Measurements from ENCODE around the gene TXNDC9. TPM values are rescaled to one million over a fixed set of nuclear protein-coding genes. Genes with fewer than 3 reads are reported as not detected.
"Not testable (repeated sequence)": the region's sequence is repeated elsewhere in the genome, so short reads cannot be mapped to it uniquely, and the experiment has no call there.

TXNDC9 gene
- total RNA-seq, 3 donors from 2014 or later, result 31.7 to 54.4 (median 47.0) TPM

GRCh38 chr2:99354070-99354469 is 17.9 kb upstream of the TXNDC9 start:
- Histone ChIP-seq H3K27ac (no peak overlapping the region), H3K27me3 (no peaks in the 10 kb centered on the region), H3K9me3 (no peaks in the 10 kb centered on the region), H3K4me1 (no peaks in the 10 kb centered on the region), H3K36me3 (no peaks in the 10 kb centered on the region), H3K4me3 (no peak overlapping the region)
- DNase-seq (ENCODE audit: low spot score in 2 of 2), result no peak
- TF ChIP-seq CTCF (IDR thresholded peaks at IDR 0.05) (no peak), POLR2A (IDR thresholded peaks at IDR 0.05) (no peak), POLR2AphosphoS5 (IDR thresholded peaks at IDR 0.05) (no peak)
- intact Hi-C loops (cut with DNase I; ENCODE audit: low total_unique reads), result no loop called here

GRCh38 chr2:99350194-99350593 is 14.1 kb upstream of the TXNDC9 start:
- H3K9me3 ChIP-seq, result no peaks in the 10 kb centered on the region
- no peak for DNase-seq (ENCODE audit: low spot score in 2 of 2)
- no peaks in the 10 kb centered on the region for H3K36me3 ChIP-seq
- no peaks in the 10 kb centered on the region for H3K4me1 ChIP-seq
- intact Hi-C loops (cut with DNase I; ENCODE audit: low total_unique reads), result no loop called here
- TF ChIP-seq POLR2A (IDR thresholded peaks at IDR 0.05) (no peak), POLR2AphosphoS5 (IDR thresholded peaks at IDR 0.05) (no peak), CTCF (IDR thresholded peaks at IDR 0.05) (no peak)
- H3K4me3 ChIP-seq, result no peak overlapping the region
- no peak overlapping the region for H3K27ac ChIP-seq
- H3K27me3 ChIP-seq, result no peaks in the 10 kb centered on the region

DNA sequence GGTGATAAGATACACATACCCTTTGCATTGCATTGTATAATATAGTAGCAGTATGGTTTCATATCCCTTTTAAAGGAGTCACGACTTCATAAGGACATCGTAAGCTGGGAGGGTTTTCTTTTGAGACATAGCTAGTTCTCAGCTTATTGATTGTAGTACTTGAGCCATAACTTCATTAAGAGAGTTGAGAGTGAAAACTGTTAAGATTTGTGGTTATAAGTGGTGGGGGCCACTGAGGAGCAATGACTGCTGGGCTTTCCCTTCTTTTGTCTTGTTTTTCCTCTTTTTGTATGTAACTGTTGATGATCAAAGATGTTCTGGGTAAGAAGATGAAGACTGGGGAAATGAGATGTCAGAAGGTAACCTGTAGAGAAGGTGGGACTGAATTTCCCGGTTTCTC is 12.0 kb upstream of the TXNDC9 start:
- Histone ChIP-seq H3K4me1 (no peaks in the 10 kb centered on the region), H3K9me3 (no peaks in the 10 kb centered on the region), H3K36me3 (no peaks in the 10 kb centered on the region), H3K4me3 (no peak overlapping the region), H3K27me3 (no peaks in the 10 kb centered on the region), H3K27ac (no peak overlapping the region)
- no peak for DNase-seq (ENCODE audit: low spot score in 2 of 2)
- TF ChIP-seq CTCF (IDR thresholded peaks at IDR 0.05), result no peak
- no peak for TF ChIP-seq POLR2AphosphoS5 (IDR thresholded peaks at IDR 0.05)
- no peak for TF ChIP-seq POLR2A (IDR thresholded peaks at IDR 0.05)
- intact Hi-C loops (cut with DNase I; ENCODE audit: low total_unique reads), result no loop called here

DNA sequence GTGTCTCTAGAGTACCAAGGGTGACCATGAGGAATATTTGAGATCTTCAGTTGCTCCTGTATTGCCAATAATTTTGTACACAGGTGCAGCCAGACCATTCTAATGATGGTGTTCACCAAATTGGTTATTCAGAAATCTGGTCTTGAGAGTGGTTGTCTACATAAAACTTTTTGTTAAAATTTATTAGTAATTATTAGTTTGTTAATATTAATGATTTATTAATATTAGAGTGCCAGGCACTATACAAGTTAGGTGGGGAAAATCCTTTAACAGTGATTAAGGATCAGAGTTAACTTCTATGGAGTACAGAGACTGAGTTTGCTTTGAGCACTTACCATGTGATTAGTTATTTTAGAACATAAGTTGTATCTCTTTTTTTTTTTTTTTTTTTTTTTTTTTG is 10.1 kb upstream of the TXNDC9 start:
- intact Hi-C loops (cut with DNase I; ENCODE audit: low total_unique reads), result no loop called here
- H3K27ac ChIP-seq, result no peak overlapping the region
- no peak for TF ChIP-seq CTCF (IDR thresholded peaks at IDR 0.05)
- TF ChIP-seq POLR2AphosphoS5 (IDR thresholded peaks at IDR 0.05), result no peak
- no peak for TF ChIP-seq POLR2A (IDR thresholded peaks at IDR 0.05)
- H3K36me3 ChIP-seq, result no peaks in the 10 kb centered on the region
- no peak overlapping the region for H3K4me3 ChIP-seq
- DNase-seq (ENCODE audit: low spot score in 2 of 2), result no peak
- H3K27me3 ChIP-seq, result no peaks in the 10 kb centered on the region
- no peaks in the 10 kb centered on the region for H3K4me1 ChIP-seq
- no peaks in the 10 kb centered on the region for H3K9me3 ChIP-seq

DNA sequence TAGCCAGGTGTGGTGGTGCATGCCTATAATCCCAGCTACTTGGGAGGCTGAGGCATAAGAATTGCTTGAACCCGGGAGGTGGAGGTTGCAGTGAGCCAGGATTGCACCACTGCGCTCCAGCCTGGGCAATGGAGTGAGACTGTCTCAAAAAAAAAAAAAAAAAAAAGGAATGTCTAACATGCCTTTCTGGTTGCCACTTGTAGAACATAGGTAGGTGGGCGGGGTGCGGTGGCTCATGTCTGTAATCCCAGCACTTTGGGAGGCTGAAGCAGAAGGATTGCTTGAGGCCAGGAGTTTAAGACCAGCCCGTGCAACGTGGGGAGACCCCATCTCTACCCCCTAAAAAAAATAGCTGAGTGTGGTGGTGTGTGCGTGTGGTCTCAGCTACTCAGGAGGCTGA is 9.3 kb upstream of the TXNDC9 start:
- DNase-seq (ENCODE audit: low spot score in 2 of 2); H3K9me3 ChIP-seq; H3K36me3 ChIP-seq; H3K27ac ChIP-seq; H3K27me3 ChIP-seq; H3K4me3 ChIP-seq; H3K4me1 ChIP-seq; intact Hi-C loops (cut with DNase I; ENCODE audit: low total_unique reads): not testable (repeated sequence)

DNA sequence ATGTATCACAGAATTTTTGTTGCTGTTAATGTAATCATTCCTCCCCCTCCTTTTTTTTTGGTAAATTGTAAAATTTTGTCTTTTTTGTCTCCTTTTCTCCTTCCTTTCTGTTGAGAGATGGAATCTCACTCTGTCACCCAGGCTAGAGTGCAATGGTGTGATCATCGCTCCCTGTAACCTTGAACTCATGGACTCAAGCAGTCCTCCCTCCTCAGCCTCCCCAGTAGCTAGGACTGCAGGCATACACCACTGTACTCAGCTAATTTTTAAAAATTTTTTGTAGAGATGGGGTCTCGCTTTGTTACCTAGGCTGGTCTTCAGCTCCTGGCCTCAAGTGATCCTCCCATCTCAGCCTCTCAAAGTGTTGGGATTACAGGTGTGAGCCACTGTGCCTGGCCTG is 6.4 kb upstream of the TXNDC9 start:
- Histone ChIP-seq H3K4me1 (peaks cover 0 to 4% of the 10 kb centered on the region in 2 donors), H3K36me3 (no peaks in the 10 kb centered on the region), H3K27me3 (no peaks in the 10 kb centered on the region), H3K27ac (no peak overlapping the region), H3K9me3 (no peaks in the 10 kb centered on the region), H3K4me3 (no peak overlapping the region)
- DNase-seq (ENCODE audit: low spot score in 2 of 2), result no peak
- TF ChIP-seq POLR2A (IDR thresholded peaks at IDR 0.05), result no peak
- no peak for TF ChIP-seq POLR2AphosphoS5 (IDR thresholded peaks at IDR 0.05)
- TF ChIP-seq CTCF (IDR thresholded peaks at IDR 0.05), result no peak
- intact Hi-C loops (cut with DNase I; ENCODE audit: low total_unique reads), result no loop called here

Data from breast epithelium (tissue), 4 donors.